GM13977 (cell line): ENCODE measurements around the gene GBX2.

ENCODE experiments used
- DNase-seq: peaks from one replicate; pipeline ENCODE4 v3.0.0; 2012; ENCODE audit warnings: low spot score
- in situ Hi-C: fragments of 300-500 bp; cut with MboI; formaldehyde crosslinking; loops from one replicate; pipeline ENCODE4 v1.12.0; 2022; ENCODE audit warnings: low sequenced_read_pairs, low pct_unique_long_range_greater_than_20kb, mixed read lengths, inconsistent platforms; ENCODE audit not compliant: unreplicated experiment
- TF ChIP-seq, protein P1 (sequence below): IDR thresholded peaks from 2 replicates; pipeline ENCODE4 v1.5.1; 2012; ENCODE audit warnings: mild to moderate bottlenecking, control low read depth; ENCODE audit not compliant: insufficient read depth; ENCODE audit errors: extremely low read depth, missing control alignments

The GBX2 gene

GRCh38 chr2:236178890-236179235 lies 10.7 kb upstream of the GBX2 start:
- TF ChIP-seq, protein P1, sequence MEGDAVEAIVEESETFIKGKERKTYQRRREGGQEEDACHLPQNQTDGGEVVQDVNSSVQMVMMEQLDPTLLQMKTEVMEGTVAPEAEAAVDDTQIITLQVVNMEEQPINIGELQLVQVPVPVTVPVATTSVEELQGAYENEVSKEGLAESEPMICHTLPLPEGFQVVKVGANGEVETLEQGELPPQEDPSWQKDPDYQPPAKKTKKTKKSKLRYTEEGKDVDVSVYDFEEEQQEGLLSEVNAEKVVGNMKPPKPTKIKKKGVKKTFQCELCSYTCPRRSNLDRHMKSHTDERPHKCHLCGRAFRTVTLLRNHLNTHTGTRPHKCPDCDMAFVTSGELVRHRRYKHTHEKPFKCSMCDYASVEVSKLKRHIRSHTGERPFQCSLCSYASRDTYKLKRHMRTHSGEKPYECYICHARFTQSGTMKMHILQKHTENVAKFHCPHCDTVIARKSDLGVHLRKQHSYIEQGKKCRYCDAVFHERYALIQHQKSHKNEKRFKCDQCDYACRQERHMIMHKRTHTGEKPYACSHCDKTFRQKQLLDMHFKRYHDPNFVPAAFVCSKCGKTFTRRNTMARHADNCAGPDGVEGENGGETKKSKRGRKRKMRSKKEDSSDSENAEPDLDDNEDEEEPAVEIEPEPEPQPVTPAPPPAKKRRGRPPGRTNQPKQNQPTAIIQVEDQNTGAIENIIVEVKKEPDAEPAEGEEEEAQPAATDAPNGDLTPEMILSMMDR = no peak
- in situ Hi-C loops = loop anchor here (25.0 kb wide), 1 partner anchor 392 kb away; no protein-coding TSS in a partner anchor
- peak; percentile 36 for DNase-seq

DNA sequence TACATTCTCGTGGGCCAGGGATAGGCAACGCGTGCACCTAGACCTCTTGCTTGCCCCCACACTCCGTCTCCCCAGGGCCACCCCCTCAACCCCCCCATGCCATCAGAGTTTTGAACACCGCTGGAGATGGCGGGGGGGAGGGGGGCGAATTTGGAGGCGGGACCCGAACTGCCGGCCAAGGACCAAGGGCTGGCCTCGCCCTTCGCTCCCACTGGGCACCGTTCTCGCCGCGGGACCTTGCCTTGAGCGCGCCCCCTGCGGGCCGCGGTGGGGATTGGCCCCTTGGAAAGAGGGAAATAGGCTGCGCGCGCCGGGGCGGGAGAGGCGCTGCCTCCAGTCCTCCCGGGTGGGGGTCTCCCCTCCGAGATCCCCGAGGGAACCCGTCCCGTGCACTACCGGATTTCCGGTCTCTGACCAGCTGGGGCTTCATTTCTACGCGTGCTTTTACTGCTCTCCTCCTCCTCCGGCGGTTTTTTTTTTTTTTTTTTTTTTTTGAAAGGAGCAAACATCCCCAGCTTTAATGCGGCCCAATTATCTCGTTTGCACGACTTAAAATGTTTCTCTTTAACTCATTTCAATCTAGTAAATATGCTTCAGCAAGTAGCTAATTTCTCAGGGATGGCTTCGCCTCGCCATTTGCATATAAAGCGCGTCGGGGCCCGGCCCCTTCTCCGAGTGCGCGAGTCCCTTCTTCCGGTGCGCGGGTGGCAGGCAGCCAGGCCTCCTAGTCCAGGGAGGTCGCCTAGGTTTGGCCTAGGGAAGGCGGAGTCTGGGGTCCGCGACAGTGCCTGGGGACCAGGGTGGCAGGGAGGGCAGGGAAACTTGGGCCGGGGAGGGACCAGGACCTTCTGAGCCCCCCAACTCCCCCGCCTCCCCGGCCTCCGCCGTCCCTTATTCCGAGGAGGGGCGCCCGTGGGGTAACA lies 10.0 kb upstream of the GBX2 start:
- in situ Hi-C loops = loop anchor here (25.0 kb wide), 1 partner anchor 391 kb away; no protein-coding TSS in a partner anchor
- peak; percentile 80 for DNase-seq
- TF ChIP-seq, protein P1 = peak; percentile 78

DNA sequence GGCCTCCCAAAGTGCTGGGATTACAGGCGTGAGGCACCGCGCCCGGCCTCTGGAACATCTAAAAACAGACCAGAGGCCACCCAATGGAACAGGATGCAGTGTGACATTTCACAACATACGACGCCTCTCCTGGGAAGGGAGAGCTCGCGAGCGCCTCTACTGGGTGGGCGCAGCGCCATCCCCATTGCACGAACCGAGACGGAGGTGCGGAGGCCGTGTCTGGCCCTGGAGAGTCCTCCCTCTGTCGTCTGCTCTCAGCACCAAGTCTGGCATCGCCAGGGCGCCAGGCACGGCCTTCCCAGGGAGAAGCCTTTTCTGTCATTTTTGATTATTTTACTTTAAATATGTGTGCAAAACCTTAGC lies 9.4 kb upstream of the GBX2 start:
- TF ChIP-seq, protein P1 = peak; percentile 40
- in situ Hi-C loops = loop anchor here (25.0 kb wide), 1 partner anchor 390 kb away; no protein-coding TSS in a partner anchor
- DNase-seq = peak; percentile 66

GRCh38 chr2:236176951-236177350 lies 8.8 kb upstream of the GBX2 start:
- DNase-seq = peak; percentile 21
- TF ChIP-seq, protein P1 = no peak
- in situ Hi-C loops = loop anchor here (25.0 kb wide), 1 partner anchor 390 kb away; no protein-coding TSS in a partner anchor

GRCh38 chr2:236176417-236176816 lies 8.2 kb upstream of the GBX2 start:
- TF ChIP-seq, protein P1 = peak; percentile 57
- in situ Hi-C loops = loop anchor here (25.0 kb wide), 1 partner anchor 389 kb away; no protein-coding TSS in a partner anchor

GRCh38 chr2:236175548-236176150 lies 7.5 kb upstream of the GBX2 start:
- peak; percentile 36 for DNase-seq
- in situ Hi-C loops = loop anchor here (25.0 kb wide), 1 partner anchor 388 kb away; no protein-coding TSS in a partner anchor
- TF ChIP-seq, protein P1 = no peak

More at GRCh38 chr2:236176417-236176816, 8.2 kb upstream of the GBX2 start:
- peak; percentile 71 for DNase-seq
